HG03135 (cell line): ENCODE measurements around the gene OXSR1.

Source experiments
- ATAC-seq: cut with Tn5 transposase; IDR thresholded peaks from one replicate; pipeline ENCODE4 v1.9.1; 2021; ENCODE audit warnings: mild to moderate bottlenecking, moderate library complexity; ENCODE audit not compliant: unreplicated experiment

The OXSR1 gene

DNA sequence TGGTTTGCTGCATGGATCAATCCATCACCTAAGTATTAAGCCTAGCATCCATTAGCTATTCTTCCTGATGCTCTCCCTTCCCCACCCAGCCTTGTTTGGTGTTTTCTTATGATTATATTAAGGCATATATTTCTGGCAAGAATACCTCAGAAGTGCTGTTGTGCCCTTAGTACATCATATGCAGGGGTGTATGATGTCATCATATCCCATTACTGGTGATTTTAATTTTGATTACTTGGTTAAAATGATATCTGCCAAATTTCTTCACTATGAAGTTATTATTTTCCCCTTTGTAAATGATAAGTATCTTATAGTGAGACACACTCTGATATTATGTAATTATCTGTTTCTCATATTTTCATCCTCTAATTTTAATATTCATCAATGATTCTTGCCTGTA lies 132.2 kb downstream of the OXSR1 start:
- ATAC-seq = no peak

DNA sequence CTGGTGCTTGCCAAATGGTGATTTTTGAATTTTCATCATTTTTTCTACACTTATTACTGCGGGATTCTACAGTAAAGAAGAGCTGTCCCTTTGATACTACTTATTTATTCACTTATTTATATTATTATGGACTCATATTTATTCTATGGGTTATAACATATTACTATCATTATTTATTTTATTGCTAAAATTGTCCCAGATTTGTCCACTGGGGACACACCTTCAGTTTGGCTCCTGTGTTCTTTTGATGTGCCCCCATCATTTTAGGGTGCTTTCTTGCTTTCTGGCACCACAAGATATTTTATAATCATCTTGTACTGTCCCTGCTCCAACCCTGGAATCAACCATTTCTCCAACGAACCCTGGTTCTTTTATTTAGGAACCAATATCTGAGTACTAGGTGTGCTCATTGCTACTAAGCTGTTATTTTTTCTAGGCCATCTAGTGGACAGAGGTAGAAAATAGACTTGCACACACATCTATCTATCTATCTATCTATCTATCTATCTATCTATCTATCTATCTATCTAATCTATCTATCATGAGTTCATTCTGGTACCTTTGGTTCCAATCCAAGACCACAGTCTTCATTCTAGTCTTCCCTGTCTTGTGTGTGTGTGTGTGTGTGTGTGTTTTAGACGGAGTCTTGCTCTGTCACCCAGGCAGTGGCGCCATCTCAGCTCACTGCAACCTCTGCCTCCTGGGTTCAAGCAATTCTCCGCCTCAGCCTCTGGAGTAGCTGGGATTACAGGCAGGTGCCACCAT lies 132.8 kb downstream of the OXSR1 start:
- ATAC-seq = no peak
